ENCODE data around the gene ARHGEF4.

- TF ChIP-seq POLR2AphosphoS5 (IDR thresholded peaks at IDR 0.05): no peak
- no peak for TF ChIP-seq CTCF (IDR thresholded peaks at IDR 0.05)
- TF ChIP-seq POLR2A (IDR thresholded peaks at IDR 0.05): no peak
Measured at GRCh38 chr2:131046028-131046917, 209.6 kb downstream of the ARHGEF4 start.

Measured in sigmoid colon (tissue), 4 donors.